Panc1 (cell line): Measurements from ENCODE around the gene SH3RF2. TPM values are rescaled to one million over a fixed set of nuclear protein-coding genes. Genes with fewer than 3 reads are reported as not detected.
"Not testable (repeated sequence)": the region's sequence is repeated elsewhere in the genome, so short reads cannot be mapped to it uniquely, and the experiment has no call there.

Experiments
- ATAC-seq: fragments of 200-7000 bp; cut with Tn5 transposase; 2 replicates; pipeline ENCODE4 v1.9.1; 2020; ENCODE audit warnings: mild to moderate bottlenecking, moderate library complexity
- BruUV-seq: library from RNA; stranded (reverse); fragments of 400-500 nt; replicated peaks from 2 replicates; lab custom pipeline; 2021; lab: Mats Ljungman, UMichigan
- CTCF ChIA-PET: fragments of 300-600 bp; sonication (Branson Sonifier 250); formaldehyde crosslinking; loops from one replicate; lab custom pipeline; 2022; ENCODE audit warnings: antibody characterized with exemption; lab: Charles Lee
- POLR2A ChIA-PET: fragments of 300-600 bp; sonication (Branson Sonifier 250); formaldehyde crosslinking; loops from one replicate; lab custom pipeline; 2022; ENCODE audit warnings: antibody characterized with exemption; lab: Charles Lee
- DNase-seq: peaks from one replicate; pipeline ENCODE4 v3.0.0-alpha.2; 2010; ENCODE audit warnings: low read depth, low spot score
- H3K27ac ChIP-seq: 2 replicates; pipeline ENCODE4 v1.5.1; 2011; ENCODE audit warnings: mild to moderate bottlenecking, low read length, inconsistent platforms
- H3K27me3 ChIP-seq: fragments of 200-500 bp; sonication (Bioruptor generic); 2 replicates; pipeline ENCODE4 v1.6.0; 2014; ENCODE audit warnings: low read length, inconsistent platforms; ENCODE audit not compliant: control insufficient read depth, insufficient read depth
- H3K36me3 ChIP-seq: fragments of 200-500 bp; sonication (Bioruptor generic); 2 replicates; pipeline ENCODE4 v1.5.1; 2014; ENCODE audit warnings: inconsistent platforms, mild to moderate bottlenecking, low read length, moderate library complexity; ENCODE audit not compliant: control insufficient read depth, insufficient read depth
- H3K4me1 ChIP-seq: 2 replicates; pipeline ENCODE4 v1.5.1; 2011; ENCODE audit warnings: inconsistent platforms, mild to moderate bottlenecking, low read length, moderate library complexity; ENCODE audit not compliant: control insufficient read depth, insufficient read depth
- H3K4me3 ChIP-seq, 2 experiments: 2 replicates each; pipeline ENCODE4 v1.5.1; 2011 to 2012; ENCODE audit warnings: low read depth in 2 of 2, low read length in 2 of 2, mild to moderate bottlenecking in 2 of 2, inconsistent platforms in 1 of 2, moderate library complexity in 1 of 2
- H3K9me3 ChIP-seq: fragments of 200-500 bp; sonication (Bioruptor generic); 2 replicates; pipeline ENCODE4 v1.5.1; 2014; ENCODE audit warnings: low read depth, mild to moderate bottlenecking, inconsistent platforms, low read length, moderate library complexity; ENCODE audit not compliant: control insufficient read depth, insufficient read depth
- CTCF ChIP-seq: fragments of 450-650 bp; IDR thresholded peaks from 2 replicates; pipeline ENCODE4 v1.5.1; 2017; ENCODE audit warnings: mild to moderate bottlenecking
- POLR2AphosphoS5 ChIP-seq: IDR thresholded peaks from 2 replicates; pipeline ENCODE4 v1.6.1; 2012; ENCODE audit warnings: mild to moderate bottlenecking, low read depth, low read length, moderate library complexity
- REST ChIP-seq, 2 experiments: IDR thresholded peaks; 2 replicates each; pipeline ENCODE4 v1.6.1; 2011 to 2012; ENCODE audit warnings: low read depth in 2 of 2, control low read depth in 1 of 2, low read length in 1 of 2, mild to moderate bottlenecking in 1 of 2, moderate library complexity in 1 of 2; ENCODE audit not compliant: insufficient read depth in 1 of 2
- SIN3A ChIP-seq: IDR thresholded peaks from 2 replicates; pipeline ENCODE4 v1.6.1; 2012; ENCODE audit warnings: low read depth, mild to moderate bottlenecking, low read length, moderate library complexity, borderline replicate concordance; ENCODE audit not compliant: insufficient read depth
- TCF7L2 ChIP-seq: IDR thresholded peaks from 2 replicates; pipeline ENCODE4 v1.6.1; 2011; ENCODE audit warnings: mild to moderate bottlenecking, low read depth, low read length, inconsistent platforms
- in situ Hi-C: cut with HindIII; loops from 2 replicates; pipeline ENCODE4 v1.10.0; 2016; ENCODE audit warnings: low sequenced_read_pairs, low pct_unique_long_range_greater_than_20kb
- intact Hi-C: fragments of 100-400 bp; cut with micrococcal nuclease; formaldehyde crosslinking; loops from one replicate; pipeline ENCODE4 v1.10.0; 2022; ENCODE audit not compliant: unreplicated experiment
- total RNA-seq: library from RNA; stranded (reverse); gene quantifications from one replicate; pipeline ENCODE4 v1.2.1, GENCODE V29; 2021; ENCODE audit not compliant: unreplicated experiment

Gene SH3RF2
- total RNA-seq, 1 experiment from 2014 or later = 23.1 TPM

DNA sequence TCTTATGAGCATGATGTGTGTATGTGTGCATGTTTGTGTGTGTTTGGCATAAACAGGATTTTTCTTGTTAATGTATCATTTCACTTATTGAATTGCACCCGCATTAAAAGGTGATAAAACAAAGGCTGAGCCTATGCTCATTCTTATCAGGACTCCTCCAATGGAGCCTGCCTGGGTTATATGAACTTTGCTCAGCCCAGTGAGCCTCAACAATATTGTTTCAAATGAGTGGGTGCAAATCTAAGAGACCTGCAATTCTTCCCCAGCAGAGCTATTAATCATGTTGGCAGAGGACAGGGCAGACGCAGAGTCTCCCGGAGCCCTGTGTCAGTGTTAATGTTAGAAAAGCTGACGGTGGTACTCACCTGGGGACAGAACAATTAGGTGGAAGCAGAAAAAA is 71.6 kb downstream of the SH3RF2 start:
- H3K9me3 ChIP-seq = no peaks in the 10 kb centered on the region
- in situ Hi-C loops (no loop called here), intact Hi-C loops (no loop called here)
- H3K4me1 ChIP-seq = no peaks in the 10 kb centered on the region
- no TSS peak for BruUV-seq
- ATAC-seq (no peak), DNase-seq (no peak)
- peaks cover 5% of the 10 kb centered on the region; the same call in 1 of the 2 replicates for H3K36me3 ChIP-seq
- CTCF ChIA-PET = no interaction called here
- H3K4me3 ChIP-seq = no peak overlapping the region
- TF ChIP-seq CTCF (no peak), SIN3A (no peak), REST (IDR thresholded peaks at IDR 0.05; ENCODE audit: insufficient read depth in 1 of 2, low read depth in 2 of 2, low read length in 1 of 2) (no peak), POLR2AphosphoS5 (no peak), TCF7L2 (no peak)
- POLR2A ChIA-PET = no interaction called here
- H3K27ac ChIP-seq = no peak overlapping the region
- no peaks in the 10 kb centered on the region for H3K27me3 ChIP-seq

DNA sequence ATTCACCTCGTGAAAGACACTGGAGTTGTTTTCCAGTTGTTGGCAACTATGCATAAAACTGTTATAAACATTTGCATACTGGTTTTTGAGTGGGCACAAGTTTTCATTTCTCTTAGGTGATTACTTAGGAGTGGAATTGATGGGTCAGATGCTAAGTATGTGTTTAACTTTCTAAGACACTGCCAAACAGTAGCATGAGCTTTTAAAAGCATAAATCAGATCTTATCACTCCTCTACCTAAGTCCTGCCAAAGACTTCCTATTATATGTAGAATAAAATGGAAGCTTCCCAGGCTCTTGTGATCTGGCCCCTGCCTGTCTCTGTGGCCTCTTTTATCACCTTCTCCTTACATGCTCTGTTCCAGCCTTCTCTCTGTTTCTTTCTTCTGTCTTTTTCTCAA is 72.6 kb downstream of the SH3RF2 start:
- H3K27me3 ChIP-seq = no peaks in the 10 kb centered on the region
- H3K9me3 ChIP-seq = no peaks in the 10 kb centered on the region
- ChIA-PET CTCF (no interaction called here), POLR2A (interaction anchor here (0.6 kb wide), 1 partner anchor 13 kb away, joined by 3 read pairs; no protein-coding TSS in a partner anchor)
- TF ChIP-seq POLR2AphosphoS5 (no peak), SIN3A (no peak)
- no peak overlapping the region for H3K4me3 ChIP-seq
- peak; percentile 60; the same call in 1 of the 2 replicates for ATAC-seq
- no peak for DNase-seq
- in situ Hi-C loops (no loop called here), intact Hi-C loops (no loop called here)
- no peaks in the 10 kb centered on the region for H3K4me1 ChIP-seq
- peaks cover 4% of the 10 kb centered on the region; the same call in 1 of the 2 replicates for H3K36me3 ChIP-seq
- no peak overlapping the region for H3K27ac ChIP-seq
- no TSS peak for BruUV-seq

- intact Hi-C loops, H3K4me1 ChIP-seq, DNase-seq, H3K27ac ChIP-seq, ATAC-seq, CTCF ChIA-PET, H3K27me3 ChIP-seq, H3K9me3 ChIP-seq, H3K36me3 ChIP-seq, H3K4me3 ChIP-seq, in situ Hi-C loops, BruUV-seq, POLR2A ChIA-PET: not testable (repeated sequence)
These were observed 74.1 kb downstream of the SH3RF2 start for GRCh38 chr5:146010447-146010846.
